GM23338 (cell line): ENCODE measurements around the gene TNFAIP1. TPM values are rescaled to one million over a fixed set of nuclear protein-coding genes. Genes with fewer than 3 reads are reported as not detected.

Experiments used
- ATAC-seq: fragments of 200-7000 bp; cut with Tn5 transposase; 3 replicates; pipeline ENCODE4 v1.9.1; 2020
- DNase-seq: peaks from one replicate; pipeline ENCODE4 v3.0.0-alpha.2; 2015; ENCODE audit warnings: low spot score
- H2AFZ ChIP-seq: fragments of 200-600 bp; sonication (generic); 2 replicates; pipeline ENCODE4 v1.8.0; 2016; ENCODE audit warnings: antibody characterized with exemption, mild to moderate bottlenecking, moderate library complexity
- H3F3A ChIP-seq: fragments of 200-600 bp; sonication (generic); replicated peaks from 2 replicates; pipeline ENCODE4 v1.8.0; 2017; ENCODE audit warnings: antibody characterized with exemption, mixed run types, low read depth
- H3K27ac ChIP-seq: fragments of 200-600 bp; sonication (generic); 2 replicates; pipeline ENCODE4 v1.6.1; 2016; ENCODE audit warnings: low read depth
- H3K27me3 ChIP-seq: fragments of 200-600 bp; sonication (generic); 2 replicates; pipeline ENCODE4 v1.8.0; 2016; ENCODE audit warnings: mild to moderate bottlenecking, mixed run types, moderate library complexity; ENCODE audit not compliant: insufficient read depth
- H3K36me3 ChIP-seq: fragments of 200-600 bp; sonication (generic); 2 replicates; pipeline ENCODE4 v1.8.0; 2016; ENCODE audit warnings: mild to moderate bottlenecking; ENCODE audit not compliant: insufficient read depth
- H3K4me1 ChIP-seq: fragments of 200-600 bp; sonication (generic); 2 replicates; pipeline ENCODE4 v1.8.0; 2016; ENCODE audit warnings: mild to moderate bottlenecking, moderate library complexity; ENCODE audit not compliant: insufficient read depth
- H3K4me2 ChIP-seq: fragments of 200-600 bp; sonication (generic); 2 replicates; pipeline ENCODE4 v1.7.1; 2017; ENCODE audit warnings: mixed run types
- H3K4me3 ChIP-seq: fragments of 200-600 bp; sonication (generic); 2 replicates; pipeline ENCODE4 v1.6.1; 2016; ENCODE audit warnings: mixed run types
- H3K79me2 ChIP-seq: fragments of 200-600 bp; sonication (generic); replicated peaks from 2 replicates; pipeline ENCODE4 v1.8.0; 2017; ENCODE audit warnings: mild to moderate bottlenecking; ENCODE audit not compliant: insufficient read depth
- H3K9me2 ChIP-seq: fragments of 200-600 bp; sonication (generic); 2 replicates; pipeline ENCODE4 v1.8.0; 2017; ENCODE audit not compliant: insufficient read depth
- H4K20me1 ChIP-seq: fragments of 200-600 bp; sonication (generic); replicated peaks from 2 replicates; pipeline ENCODE4 v1.8.0; 2017; ENCODE audit warnings: mild to moderate bottlenecking; ENCODE audit not compliant: insufficient read depth
- H3K27ac Mint-ChIP-seq: 2 replicates; pipeline ENCODE4 v1.8.0; 2020; ENCODE audit warnings: inconsistent platforms, mild to moderate bottlenecking, moderate library complexity, mixed read lengths
- H3K27me3 Mint-ChIP-seq: 3 replicates; pipeline ENCODE4 v1.8.0; 2022; ENCODE audit warnings: low read depth, mild to moderate bottlenecking, moderate library complexity, mixed read lengths, inconsistent platforms; ENCODE audit not compliant: insufficient read depth, poor library complexity
- H3K36me3 Mint-ChIP-seq: 3 replicates; pipeline ENCODE4 v1.8.0; 2021; ENCODE audit warnings: low read depth, mild to moderate bottlenecking, inconsistent platforms, moderate library complexity, mixed read lengths
- H3K4me1 Mint-ChIP-seq: 3 replicates; pipeline ENCODE4 v1.8.0; 2020; ENCODE audit warnings: mild to moderate bottlenecking, inconsistent platforms, mixed read lengths
- H3K4me3 Mint-ChIP-seq: 3 replicates; pipeline ENCODE4 v1.8.0; 2021; ENCODE audit warnings: moderate library complexity, mild to moderate bottlenecking, inconsistent platforms, mixed read lengths
- H3K9me3 Mint-ChIP-seq: 3 replicates; pipeline ENCODE4 v1.8.0; 2020; ENCODE audit warnings: moderate library complexity, mild to moderate bottlenecking, inconsistent platforms, mixed read lengths
- EZH2phosphoT487 ChIP-seq: fragments of 200-600 bp; sonication (generic); IDR thresholded peaks from one replicate; pipeline ENCODE4 v1.8.1; 2018; ENCODE audit warnings: antibody characterized with exemption; ENCODE audit not compliant: unreplicated experiment
- JUNB ChIP-seq: IDR thresholded peaks from one replicate; pipeline ENCODE4 v1.6.1; 2016; ENCODE audit warnings: antibody characterized with exemption; ENCODE audit not compliant: unreplicated experiment
- POLR2AphosphoS5 ChIP-seq: IDR thresholded peaks from 2 replicates; pipeline ENCODE4 v1.6.1; 2016; ENCODE audit warnings: antibody characterized with exemption, low read depth
- STAT1 ChIP-seq: IDR thresholded peaks from one replicate; pipeline ENCODE4 v1.6.1; 2016; ENCODE audit warnings: antibody characterized with exemption; ENCODE audit not compliant: unreplicated experiment
- ZNF114 ChIP-seq: fragments of 250-450 bp; sonication (Bioruptor Pico); IDR thresholded peaks from 2 replicates; pipeline ENCODE4 v1.5.0; 2020; ENCODE audit warnings: mild to moderate bottlenecking, moderate library complexity
- ZNF331 ChIP-seq: fragments of 250-450 bp; sonication (Bioruptor Pico); IDR thresholded peaks from 2 replicates; pipeline ENCODE4 v1.5.0; 2020; ENCODE audit warnings: low read depth, mild to moderate bottlenecking, moderate library complexity
- polyA plus RNA-seq: library from polyadenylated mRNA; unstranded; fragments of >200 nt; fragmentation: Nextera tagmentation; extraction: Ambion mirVana; gene quantifications from 2 replicates; pipeline ENCODE4 v1.2.1, GENCODE V29; 2016
- total RNA-seq: library from RNA; depleted of rRNA; stranded (reverse); fragments of >200 nt; shearing (Covaris generic); gene quantifications from 2 replicates; pipeline ENCODE4 v1.2.3, GENCODE V29; 2014
- TF ChIP-seq, protein P1 (sequence below): IDR thresholded peaks from one replicate; pipeline ENCODE4 v1.6.1; 2018; ENCODE audit warnings: antibody characterized with exemption; ENCODE audit not compliant: unreplicated experiment
- TF ChIP-seq, protein P2 (sequence below), 2 experiments: fragments of 200-600 bp in 1 of 2; sonication (generic) in 1 of 2; conservative IDR thresholded peaks; 2 replicates each; pipeline versions ENCODE4 v1.5.1 to v1.6.1; 2016 to 2017; ENCODE audit warnings: antibody characterized with exemption in 2 of 2, low read depth in 2 of 2, mild to moderate bottlenecking in 2 of 2, moderate library complexity in 1 of 2
- TF ChIP-seq, protein P3 (sequence below): IDR thresholded peaks from 2 replicates; pipeline ENCODE4 v1.6.1; 2016; ENCODE audit warnings: antibody characterized with exemption

Gene TNFAIP1
- total and polyA plus RNA-seq, 2 experiments from 2014 or later = 6.3 to 13.1 TPM

DNA sequence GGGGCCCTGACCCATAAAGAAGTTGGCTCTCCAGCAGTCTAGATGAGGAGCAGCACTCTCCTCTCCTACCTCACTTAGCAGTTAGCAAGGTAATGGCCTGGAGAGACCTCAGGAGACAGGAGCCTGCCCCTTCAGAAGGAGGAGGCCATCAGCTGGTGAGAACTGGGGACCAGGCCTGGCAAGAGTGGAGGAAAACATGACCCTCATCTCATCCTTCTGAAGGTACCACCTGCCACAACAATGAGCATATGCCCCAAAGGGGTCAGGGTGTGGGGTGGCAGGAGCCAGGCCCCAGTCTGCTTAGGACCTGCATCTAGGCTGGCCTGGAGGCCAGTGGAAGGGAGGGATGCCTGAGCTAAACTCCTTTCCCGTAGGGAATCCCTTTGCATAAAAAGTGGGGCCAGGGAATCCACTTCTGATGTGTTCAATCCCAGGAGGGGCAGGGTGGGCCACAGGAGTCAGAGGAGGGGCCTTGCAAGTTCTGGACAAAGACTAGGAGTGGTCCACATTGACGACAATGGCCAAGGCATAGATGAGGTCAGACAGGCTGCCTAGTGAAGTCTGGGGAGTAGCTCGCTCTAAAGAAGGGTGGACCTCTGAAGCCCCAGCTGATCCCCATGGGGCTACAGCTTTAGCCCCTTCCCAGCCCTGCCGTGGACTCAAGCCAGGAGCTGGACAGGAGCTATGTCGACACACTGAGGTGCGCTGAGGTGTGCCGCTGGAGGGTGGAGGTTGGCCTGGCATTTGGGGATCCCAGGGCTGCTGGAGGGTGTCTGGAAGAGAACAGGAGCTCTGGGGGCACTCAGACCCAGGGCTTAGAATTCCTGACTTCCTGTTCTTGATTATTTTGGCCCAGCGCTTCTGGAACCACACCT is 28.5 kb downstream of the TNFAIP1 start (continued):
- TF ChIP-seq, protein P1, sequence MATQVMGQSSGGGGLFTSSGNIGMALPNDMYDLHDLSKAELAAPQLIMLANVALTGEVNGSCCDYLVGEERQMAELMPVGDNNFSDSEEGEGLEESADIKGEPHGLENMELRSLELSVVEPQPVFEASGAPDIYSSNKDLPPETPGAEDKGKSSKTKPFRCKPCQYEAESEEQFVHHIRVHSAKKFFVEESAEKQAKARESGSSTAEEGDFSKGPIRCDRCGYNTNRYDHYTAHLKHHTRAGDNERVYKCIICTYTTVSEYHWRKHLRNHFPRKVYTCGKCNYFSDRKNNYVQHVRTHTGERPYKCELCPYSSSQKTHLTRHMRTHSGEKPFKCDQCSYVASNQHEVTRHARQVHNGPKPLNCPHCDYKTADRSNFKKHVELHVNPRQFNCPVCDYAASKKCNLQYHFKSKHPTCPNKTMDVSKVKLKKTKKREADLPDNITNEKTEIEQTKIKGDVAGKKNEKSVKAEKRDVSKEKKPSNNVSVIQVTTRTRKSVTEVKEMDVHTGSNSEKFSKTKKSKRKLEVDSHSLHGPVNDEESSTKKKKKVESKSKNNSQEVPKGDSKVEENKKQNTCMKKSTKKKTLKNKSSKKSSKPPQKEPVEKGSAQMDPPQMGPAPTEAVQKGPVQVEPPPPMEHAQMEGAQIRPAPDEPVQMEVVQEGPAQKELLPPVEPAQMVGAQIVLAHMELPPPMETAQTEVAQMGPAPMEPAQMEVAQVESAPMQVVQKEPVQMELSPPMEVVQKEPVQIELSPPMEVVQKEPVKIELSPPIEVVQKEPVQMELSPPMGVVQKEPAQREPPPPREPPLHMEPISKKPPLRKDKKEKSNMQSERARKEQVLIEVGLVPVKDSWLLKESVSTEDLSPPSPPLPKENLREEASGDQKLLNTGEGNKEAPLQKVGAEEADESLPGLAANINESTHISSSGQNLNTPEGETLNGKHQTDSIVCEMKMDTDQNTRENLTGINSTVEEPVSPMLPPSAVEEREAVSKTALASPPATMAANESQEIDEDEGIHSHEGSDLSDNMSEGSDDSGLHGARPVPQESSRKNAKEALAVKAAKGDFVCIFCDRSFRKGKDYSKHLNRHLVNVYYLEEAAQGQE = no peak
- TF ChIP-seq POLR2AphosphoS5 (no peak), ZNF331 (CRISPR knock-in tag) (no peak), JUNB (no peak), ZNF114 (no peak)
- TF ChIP-seq, protein P2, sequence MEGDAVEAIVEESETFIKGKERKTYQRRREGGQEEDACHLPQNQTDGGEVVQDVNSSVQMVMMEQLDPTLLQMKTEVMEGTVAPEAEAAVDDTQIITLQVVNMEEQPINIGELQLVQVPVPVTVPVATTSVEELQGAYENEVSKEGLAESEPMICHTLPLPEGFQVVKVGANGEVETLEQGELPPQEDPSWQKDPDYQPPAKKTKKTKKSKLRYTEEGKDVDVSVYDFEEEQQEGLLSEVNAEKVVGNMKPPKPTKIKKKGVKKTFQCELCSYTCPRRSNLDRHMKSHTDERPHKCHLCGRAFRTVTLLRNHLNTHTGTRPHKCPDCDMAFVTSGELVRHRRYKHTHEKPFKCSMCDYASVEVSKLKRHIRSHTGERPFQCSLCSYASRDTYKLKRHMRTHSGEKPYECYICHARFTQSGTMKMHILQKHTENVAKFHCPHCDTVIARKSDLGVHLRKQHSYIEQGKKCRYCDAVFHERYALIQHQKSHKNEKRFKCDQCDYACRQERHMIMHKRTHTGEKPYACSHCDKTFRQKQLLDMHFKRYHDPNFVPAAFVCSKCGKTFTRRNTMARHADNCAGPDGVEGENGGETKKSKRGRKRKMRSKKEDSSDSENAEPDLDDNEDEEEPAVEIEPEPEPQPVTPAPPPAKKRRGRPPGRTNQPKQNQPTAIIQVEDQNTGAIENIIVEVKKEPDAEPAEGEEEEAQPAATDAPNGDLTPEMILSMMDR (conservative IDR thresholded peaks at IDR 0.05; ENCODE audit: low read depth in 2 of 2) = no peak
- TF ChIP-seq, protein P3, sequence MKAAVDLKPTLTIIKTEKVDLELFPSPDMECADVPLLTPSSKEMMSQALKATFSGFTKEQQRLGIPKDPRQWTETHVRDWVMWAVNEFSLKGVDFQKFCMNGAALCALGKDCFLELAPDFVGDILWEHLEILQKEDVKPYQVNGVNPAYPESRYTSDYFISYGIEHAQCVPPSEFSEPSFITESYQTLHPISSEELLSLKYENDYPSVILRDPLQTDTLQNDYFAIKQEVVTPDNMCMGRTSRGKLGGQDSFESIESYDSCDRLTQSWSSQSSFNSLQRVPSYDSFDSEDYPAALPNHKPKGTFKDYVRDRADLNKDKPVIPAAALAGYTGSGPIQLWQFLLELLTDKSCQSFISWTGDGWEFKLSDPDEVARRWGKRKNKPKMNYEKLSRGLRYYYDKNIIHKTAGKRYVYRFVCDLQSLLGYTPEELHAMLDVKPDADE = no peak

DNA sequence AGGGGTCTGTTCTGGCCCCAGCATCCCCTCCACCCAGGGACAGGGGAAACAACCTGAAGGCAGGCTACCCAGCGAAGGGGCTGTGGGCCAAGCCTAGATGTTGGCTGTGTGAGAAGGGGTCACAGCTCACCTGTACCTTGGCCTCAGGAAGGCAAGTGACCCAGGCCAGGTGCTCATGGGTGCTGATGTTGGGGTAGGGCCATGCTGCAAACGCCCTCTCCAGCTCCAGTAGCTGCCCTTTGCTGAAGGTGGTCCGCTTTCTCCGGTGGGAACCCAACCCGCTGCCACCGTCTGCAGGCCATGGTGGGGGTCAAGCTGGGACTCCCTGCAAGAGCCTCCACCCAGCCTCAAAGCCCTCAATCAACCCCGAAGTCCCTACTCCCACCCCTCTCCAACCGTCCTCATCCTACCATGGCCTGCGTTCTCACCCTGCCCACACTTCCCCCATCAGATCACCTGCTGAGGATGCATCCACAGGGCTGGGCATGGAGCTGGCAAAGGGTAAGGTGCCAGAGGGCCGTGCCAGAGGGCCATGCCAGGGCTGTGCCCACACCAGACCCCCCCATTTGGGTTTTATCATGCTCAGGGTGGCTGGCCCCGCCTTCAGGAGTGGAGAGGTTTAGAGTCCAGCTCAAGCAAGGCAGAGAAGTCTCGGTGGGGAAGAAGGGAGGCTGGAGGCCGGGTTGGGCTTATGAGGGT is 29.3 kb downstream of the TNFAIP1 start, which contains the start of gene SEBOX:
Gene SEBOX (minus strand): TSS at position 535 of the 699 bp plus-strand sequence. CDS start 48 bp downstream, at position 487.
- no peak within 1 kb of the TSS for H2AFZ ChIP-seq
- H3K27me3 ChIP-seq = no peaks in the 10 kb centered on the region
- Mint-ChIP-seq H3K4me1 (peaks cover 3% of the 10 kb centered on the region), H3K4me3 (no peak within 1 kb of the TSS), H3K27me3 (peaks cover 8% of the 10 kb centered on the region), H3K9me3 (no peaks in the 10 kb centered on the region), H3K36me3 (peaks cover 25% of the 10 kb centered on the region), H3K27ac (no peak within 1 kb of the TSS)
- H3K79me2 ChIP-seq = no peaks in the 10 kb centered on the region
- H3K27ac ChIP-seq = no peak within 1 kb of the TSS
- H3K36me3 ChIP-seq = peaks cover 13% of the 10 kb centered on the region
- DNase-seq (no peak), ATAC-seq (no peak)
- H3K4me3 ChIP-seq = no peak within 1 kb of the TSS
- H3K4me2 ChIP-seq = no peak within 1 kb of the TSS
- H3F3A ChIP-seq = no peaks in the 10 kb centered on the region
- H3K9me2 ChIP-seq = no peaks in the 10 kb centered on the region
- no peaks in the 10 kb centered on the region for H3K4me1 ChIP-seq
- no peaks in the 10 kb centered on the region; the same call in 1 of the 2 replicates for H4K20me1 ChIP-seq
- TF ChIP-seq ZNF331 (CRISPR knock-in tag) = no peak
- TF ChIP-seq EZH2phosphoT487 = no peak
- TF ChIP-seq, protein P2 (conservative IDR thresholded peaks at IDR 0.05; ENCODE audit: low read depth in 2 of 2) = no peak
- TF ChIP-seq STAT1 = no peak
- TF ChIP-seq ZNF114 = no peak
- TF ChIP-seq, protein P3 = no peak
